HepG2 (cell line): ENCODE data around the gene ENG. TPM values are rescaled to one million over a fixed set of nuclear protein-coding genes. Genes with fewer than 3 reads are reported as not detected.

Experiments used
- AGO1 ChIP-seq: fragments of 200-400 bp; formaldehyde crosslinking; IDR thresholded peaks from 2 replicates; pipeline ENCODE4 v1.6.1; 2017; ENCODE audit warnings: mild to moderate bottlenecking, low read depth, low read length, moderate library complexity; ENCODE audit not compliant: poor library complexity, severe bottlenecking
- ASH2L ChIP-seq: fragments of 300-600, 200-600 bp; sonication (generic); IDR thresholded peaks from 2 replicates; pipeline ENCODE4 v1.7.0; 2017; ENCODE audit warnings: low read depth, mild to moderate bottlenecking, moderate library complexity, mixed read lengths, low read length; ENCODE audit not compliant: insufficient read length
- CC2D1A ChIP-seq: sonication (generic); formaldehyde crosslinking; IDR thresholded peaks from 2 replicates; pipeline ENCODE4 v1.8.1; 2023; ENCODE audit warnings: mild to moderate bottlenecking, missing genetic modification reagents
- DNMT1 ChIP-seq: sonication (generic); formaldehyde crosslinking; IDR thresholded peaks from 2 replicates; pipeline ENCODE4 v1.5.1; 2020; ENCODE audit warnings: mild to moderate bottlenecking, missing genetic modification reagents
- FOXP1 ChIP-seq, 2 experiments: fragments of 450-650 bp in 1 of 2; IDR thresholded peaks; 2 replicates each; pipeline ENCODE4 v1.6.1; 2017 to 2018; ENCODE audit warnings: antibody characterized with exemption in 1 of 2
- GATAD1 ChIP-seq: IDR thresholded peaks from 2 replicates; pipeline ENCODE4 v1.6.1; 2016; ENCODE audit warnings: missing genetic modification reagents, missing compliant biosample characterization
- GATAD2A ChIP-seq: IDR thresholded peaks from 2 replicates; pipeline ENCODE4 v1.6.1; 2016
- HHEX ChIP-seq: IDR thresholded peaks from 2 replicates; pipeline ENCODE4 v1.6.1; 2016; ENCODE audit warnings: control low read depth
- HIVEP1 ChIP-seq: sonication (generic); formaldehyde crosslinking; IDR thresholded peaks from 2 replicates; pipeline ENCODE4 v1.4.0; 2020; ENCODE audit warnings: mild to moderate bottlenecking, missing genetic modification reagents
- HOXA5 ChIP-seq: sonication (generic); formaldehyde crosslinking; IDR thresholded peaks from 2 replicates; pipeline ENCODE4 v1.4.0; 2020; ENCODE audit warnings: missing genetic modification reagents
- NFIC ChIP-seq: IDR thresholded peaks from 2 replicates; pipeline ENCODE4 v1.6.1; 2012; ENCODE audit warnings: mild to moderate bottlenecking, low read length, inconsistent platforms
- ONECUT2 ChIP-seq: sonication (generic); formaldehyde crosslinking; IDR thresholded peaks from 2 replicates; pipeline ENCODE4 v1.4.0; 2020; ENCODE audit warnings: missing genetic modification reagents
- SALL2 ChIP-seq: sonication (generic); formaldehyde crosslinking; IDR thresholded peaks from 2 replicates; pipeline ENCODE4 v1.8.1; 2023; ENCODE audit warnings: mild to moderate bottlenecking, missing genetic modification reagents, inconsistent platforms
- SATB2 ChIP-seq: sonication (generic); formaldehyde crosslinking; IDR thresholded peaks from 2 replicates; pipeline ENCODE4 v1.5.0; 2020; ENCODE audit warnings: missing genetic modification reagents
- SCMH1 ChIP-seq: sonication (generic); formaldehyde crosslinking; IDR thresholded peaks from 2 replicates; pipeline ENCODE4 v1.9.0; 2021; ENCODE audit warnings: missing genetic modification reagents, mild to moderate bottlenecking, borderline replicate concordance
- SOX6 ChIP-seq, 2 experiments: fragments of 450-650 bp in 1 of 2; sonication (generic) in 1 of 2; formaldehyde crosslinking in 1 of 2; IDR thresholded peaks; 2 replicates each; pipeline versions ENCODE4 v1.4.0 to v1.6.1; 2017 to 2020; ENCODE audit warnings: antibody characterized with exemption in 1 of 2, mild to moderate bottlenecking in 1 of 2, missing genetic modification reagents in 1 of 2
- SP2 ChIP-seq: sonication (generic); formaldehyde crosslinking; IDR thresholded peaks from 2 replicates; pipeline ENCODE4 v1.5.1; 2020; ENCODE audit warnings: mild to moderate bottlenecking, missing genetic modification reagents
- ZBTB3 ChIP-seq: sonication (generic); formaldehyde crosslinking; IDR thresholded peaks from 2 replicates; pipeline ENCODE4 v1.4.0; 2020; ENCODE audit warnings: low read depth, mild to moderate bottlenecking, moderate library complexity, missing genetic modification reagents, borderline replicate concordance
- ZBTB7A ChIP-seq: sonication (generic); formaldehyde crosslinking; IDR thresholded peaks from 2 replicates; pipeline ENCODE4 v1.8.0; 2022; ENCODE audit warnings: mild to moderate bottlenecking, missing genetic modification reagents
- ZC3H4 ChIP-seq: sonication (generic); formaldehyde crosslinking; IDR thresholded peaks from 2 replicates; pipeline ENCODE4 v1.4.0; 2020; ENCODE audit warnings: missing genetic modification reagents, borderline replicate concordance
- ZMYM3 ChIP-seq: sonication (generic); formaldehyde crosslinking; IDR thresholded peaks from 2 replicates; pipeline ENCODE4 v1.5.1; 2020; ENCODE audit warnings: mild to moderate bottlenecking, missing genetic modification reagents
- ZNF549 ChIP-seq: sonication (generic); formaldehyde crosslinking; IDR thresholded peaks from 2 replicates; pipeline ENCODE4 v1.5.0; 2020; ENCODE audit warnings: missing genetic modification reagents
- ZNF674 ChIP-seq: sonication (generic); formaldehyde crosslinking; IDR thresholded peaks from 2 replicates; pipeline ENCODE4 v1.5.0; 2020; ENCODE audit warnings: low read depth, mild to moderate bottlenecking, missing genetic modification reagents
- ZNF7 ChIP-seq: IDR thresholded peaks from 2 replicates; pipeline ENCODE4 v1.6.1; 2016; ENCODE audit warnings: missing biosample characterization, missing genetic modification reagents
- ZNF766 ChIP-seq: sonication (generic); formaldehyde crosslinking; IDR thresholded peaks from 2 replicates; pipeline ENCODE4 v1.5.0; 2020; ENCODE audit warnings: missing genetic modification reagents, borderline replicate concordance
- ZNF841 ChIP-seq: sonication (generic); formaldehyde crosslinking; IDR thresholded peaks from 2 replicates; pipeline ENCODE4 v1.8.1; 2023; ENCODE audit warnings: missing genetic modification reagents, borderline replicate concordance
- ZSCAN30 ChIP-seq: sonication (generic); formaldehyde crosslinking; IDR thresholded peaks from 2 replicates; pipeline ENCODE4 v1.5.0; 2020; ENCODE audit warnings: mild to moderate bottlenecking, missing genetic modification reagents
- polyA plus RNA-seq, 8 experiments: library from polyadenylated mRNA; depleted of rRNA in 3 of 8; stranded (reverse) in 7 of 8; unstranded in 1 of 8; fragments of >200 nt; fragmentation: Illumina TruSeq in 4 of 8; extraction: Trizol in 4 of 8; gene quantifications; 2 replicates each; pipeline versions ENCODE4 v1.2.1 to v1.2.3, GENCODE V29; 2011 to 2016; ENCODE audit warnings: low read depth in 4 of 8, missing spikeins in 1 of 8, mixed read lengths in 1 of 8; ENCODE audit not compliant: insufficient read depth in 1 of 8
- total RNA-seq, 5 experiments: library from RNA; depleted of rRNA; stranded (reverse); fragments of >200 nt; fragmentation: Illumina TruSeq; extraction: Trizol; gene quantifications; 2 replicates each; pipeline ENCODE4 v1.2.3, GENCODE V29; 2016; ENCODE audit warnings: low read depth in 1 of 5
- TF ChIP-seq, protein P1 (sequence below): fragments of 450-650 bp; IDR thresholded peaks from 2 replicates; pipeline ENCODE4 v1.6.1; 2016
- TF ChIP-seq, protein P2 (sequence below): sonication (generic); formaldehyde crosslinking; IDR thresholded peaks from 2 replicates; pipeline ENCODE4 v1.5.1; 2020; ENCODE audit warnings: mild to moderate bottlenecking, missing genetic modification reagents, borderline replicate concordance

Gene ENG
- total and polyA plus RNA-seq, 2 of the 13 experiments (the other 11 are each of a cell fraction or from before 2014, with no cell fraction given) = 0.02 to 1.1 TPM

DNA sequence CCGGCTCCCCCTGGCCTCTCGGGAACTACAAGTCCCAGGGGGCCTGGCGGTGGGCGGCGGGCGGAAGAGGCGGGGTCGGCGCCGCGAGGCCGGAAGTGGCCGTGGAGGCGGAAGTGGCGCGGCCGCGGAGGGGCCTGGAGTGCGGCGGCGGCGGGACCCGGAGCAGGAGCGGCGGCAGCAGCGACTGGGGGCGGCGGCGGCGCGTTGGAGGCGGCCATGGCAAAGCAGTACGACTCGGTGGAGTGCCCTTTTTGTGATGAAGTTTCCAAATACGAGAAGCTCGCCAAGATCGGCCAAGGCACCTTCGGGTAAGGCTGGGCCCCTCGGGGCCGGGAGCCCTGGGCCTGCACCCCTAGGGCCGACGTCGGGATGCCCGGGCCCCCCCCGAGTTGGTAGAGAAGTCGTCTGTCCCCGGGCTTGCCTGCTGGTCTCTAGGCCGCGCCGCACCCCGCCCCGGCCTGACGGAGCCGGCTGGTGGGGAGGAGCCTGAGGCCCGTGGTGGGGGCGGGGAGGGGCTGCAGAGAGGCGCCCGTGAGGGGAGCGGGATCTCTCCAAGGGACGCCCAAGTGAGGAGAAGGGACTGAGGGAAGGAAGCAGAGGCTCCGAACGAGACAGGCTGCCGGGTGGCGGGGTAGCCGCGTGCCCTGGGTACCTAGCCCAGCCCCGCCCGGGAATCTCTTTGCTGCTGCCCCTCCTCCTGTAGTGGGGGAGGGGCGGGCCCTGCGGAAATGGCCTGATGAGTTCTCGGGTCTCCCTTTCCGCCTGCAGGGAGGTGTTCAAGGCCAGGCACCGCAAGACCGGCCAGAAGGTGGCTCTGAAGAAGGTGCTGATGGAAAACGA, 68.3 kb downstream of the ENG start, which contains the start of gene CDK9 (continued):
- TF ChIP-seq SOX6 (IDR thresholded peaks at IDR 0.05) (no peak), SOX6 (CRISPR knock-in tag; IDR thresholded peaks at IDR 0.05) (peak; percentile 52; the same call in 1 of the 2 replicates), GATAD2A (CRISPR knock-in tag) (no peak; the same call in 1 of the 2 replicates), ONECUT2 (CRISPR knock-in tag) (no peak), AGO1 (no peak), ZNF549 (no peak), ZC3H4 (CRISPR knock-in tag) (no peak), HIVEP1 (CRISPR knock-in tag) (peak; percentile 56; the same call in 1 of the 2 replicates), HHEX (no peak), DNMT1 (0 out of 2 replicates have a peak, but pooled peaks have one; percentile 46), SCMH1 (no peak), ZNF766 (CRISPR knock-in tag) (peak; percentile 52; the same call in 1 of the 2 replicates), ZNF7 (no peak), ASH2L (peak; percentile 51), FOXP1 (IDR thresholded peaks at IDR 0.05) (no peak), FOXP1 (CRISPR knock-in tag; IDR thresholded peaks at IDR 0.05) (no peak), GATAD1 (peak; percentile 68), CC2D1A (no peak), HOXA5 (CRISPR knock-in tag) (peak; percentile 71; the same call in 1 of the 2 replicates), ZBTB3 (no peak), ZNF674 (CRISPR knock-in tag) (0 out of 2 replicates have a peak, but pooled peaks have one; percentile 30), SP2 (CRISPR knock-in tag) (peak; percentile 76), ZBTB7A (CRISPR knock-in tag) (no peak), SATB2 (no peak), NFIC (no peak), ZMYM3 (no peak; the same call in 1 of the 2 replicates), SALL2 (CRISPR knock-in tag) (peak; percentile 33; the same call in 1 of the 2 replicates), ZSCAN30 (no peak), ZNF841 (no peak)
- TF ChIP-seq, protein P1, sequence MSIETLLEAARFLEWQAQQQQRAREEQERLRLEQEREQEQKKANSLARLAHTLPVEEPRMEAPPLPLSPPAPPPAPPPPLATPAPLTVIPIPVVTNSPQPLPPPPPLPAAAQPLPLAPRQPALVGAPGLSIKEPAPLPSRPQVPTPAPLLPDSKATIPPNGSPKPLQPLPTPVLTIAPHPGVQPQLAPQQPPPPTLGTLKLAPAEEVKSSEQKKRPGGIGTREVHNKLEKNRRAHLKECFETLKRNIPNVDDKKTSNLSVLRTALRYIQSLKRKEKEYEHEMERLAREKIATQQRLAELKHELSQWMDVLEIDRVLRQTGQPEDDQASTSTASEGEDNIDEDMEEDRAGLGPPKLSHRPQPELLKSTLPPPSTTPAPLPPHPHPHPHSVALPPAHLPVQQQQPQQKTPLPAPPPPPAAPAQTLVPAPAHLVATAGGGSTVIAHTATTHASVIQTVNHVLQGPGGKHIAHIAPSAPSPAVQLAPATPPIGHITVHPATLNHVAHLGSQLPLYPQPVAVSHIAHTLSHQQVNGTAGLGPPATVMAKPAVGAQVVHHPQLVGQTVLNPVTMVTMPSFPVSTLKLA = no peak
- TF ChIP-seq, protein P2, sequence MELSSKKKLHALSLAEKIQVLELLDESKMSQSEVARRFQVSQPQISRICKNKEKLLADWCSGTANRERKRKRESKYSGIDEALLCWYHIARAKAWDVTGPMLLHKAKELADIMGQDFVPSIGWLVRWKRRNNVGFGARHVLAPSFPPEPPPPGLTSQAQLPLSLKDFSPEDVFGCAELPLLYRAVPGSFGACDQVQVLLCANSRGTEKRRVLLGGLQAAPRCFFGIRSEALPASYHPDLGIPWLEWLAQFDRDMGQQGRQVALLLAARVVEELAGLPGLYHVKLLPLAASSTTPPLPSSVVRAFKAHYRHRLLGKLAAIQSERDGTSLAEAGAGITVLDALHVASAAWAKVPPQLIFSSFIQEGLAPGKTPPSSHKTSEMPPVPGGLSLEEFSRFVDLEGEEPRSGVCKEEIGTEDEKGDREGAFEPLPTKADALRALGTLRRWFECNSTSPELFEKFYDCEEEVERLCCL (CRISPR knock-in tag) = no peak
